Umbilical cord (tissue), 2 donors: Measurements from ENCODE around the gene CACNA1H. TPM values are rescaled to one million over a fixed set of nuclear protein-coding genes. Genes with fewer than 3 reads are reported as not detected.
"Not testable (repeated sequence)": the region's sequence is repeated elsewhere in the genome, so short reads cannot be mapped to it uniquely, and the experiment has no call there.

ENCODE experiments used
- DNase-seq: peaks from one replicate; pipeline ENCODE4 v3.0.0-alpha.2; 2015; ENCODE audit warnings: low spot score
- total RNA-seq: library from RNA; depleted of rRNA; stranded (reverse); fragments of >200 nt; gene quantifications from one replicate; pipeline ENCODE4 v1.2.3, GENCODE V29; 2014; ENCODE audit warnings: low replicate concordance; ENCODE audit not compliant: insufficient read depth

Gene CACNA1H
- total RNA-seq, 1 donor from 2014 or later: 8.7 TPM

GRCh38 chr16:1247903-1248537 lies 95.1 kb downstream of the CACNA1H start:
- not testable (repeated sequence) for DNase-seq

DNA sequence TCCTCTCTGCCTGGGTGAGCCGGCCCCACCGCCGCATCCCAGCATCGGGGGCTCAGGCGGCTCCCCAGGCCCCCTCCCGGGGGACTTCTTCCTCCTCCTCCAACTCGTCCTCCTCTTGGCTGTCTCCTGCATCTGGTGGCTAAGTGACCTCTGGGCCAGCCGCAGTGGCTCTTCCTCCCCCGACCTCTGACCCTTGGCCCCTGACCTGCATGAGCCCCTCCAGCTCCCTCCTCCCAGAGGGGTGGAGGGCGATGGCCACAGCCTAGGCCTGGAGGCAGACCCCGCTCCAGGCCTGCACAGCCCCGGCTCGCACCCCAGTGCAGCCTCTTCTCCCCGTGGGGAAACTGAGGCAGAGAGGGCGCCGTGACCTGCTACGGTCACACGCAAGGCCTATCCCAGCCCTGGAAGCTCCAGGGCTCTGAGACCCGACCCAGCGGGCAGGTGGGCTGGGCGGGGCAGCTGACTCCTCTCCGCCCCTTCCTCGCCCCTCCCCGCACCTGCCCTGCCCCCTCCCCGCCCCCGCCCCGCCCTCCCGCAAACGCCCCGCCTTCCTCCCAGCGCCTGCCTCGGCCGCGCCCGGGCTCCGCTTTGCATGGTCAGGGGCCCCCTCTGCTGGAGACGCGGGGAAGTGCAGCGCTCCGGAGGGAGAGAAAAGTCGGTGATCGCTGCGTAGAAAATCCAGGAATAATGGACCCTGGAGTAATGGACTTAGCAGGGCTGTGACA lies 96.3 kb downstream of the CACNA1H start:
- not testable (repeated sequence) for DNase-seq

DNA sequence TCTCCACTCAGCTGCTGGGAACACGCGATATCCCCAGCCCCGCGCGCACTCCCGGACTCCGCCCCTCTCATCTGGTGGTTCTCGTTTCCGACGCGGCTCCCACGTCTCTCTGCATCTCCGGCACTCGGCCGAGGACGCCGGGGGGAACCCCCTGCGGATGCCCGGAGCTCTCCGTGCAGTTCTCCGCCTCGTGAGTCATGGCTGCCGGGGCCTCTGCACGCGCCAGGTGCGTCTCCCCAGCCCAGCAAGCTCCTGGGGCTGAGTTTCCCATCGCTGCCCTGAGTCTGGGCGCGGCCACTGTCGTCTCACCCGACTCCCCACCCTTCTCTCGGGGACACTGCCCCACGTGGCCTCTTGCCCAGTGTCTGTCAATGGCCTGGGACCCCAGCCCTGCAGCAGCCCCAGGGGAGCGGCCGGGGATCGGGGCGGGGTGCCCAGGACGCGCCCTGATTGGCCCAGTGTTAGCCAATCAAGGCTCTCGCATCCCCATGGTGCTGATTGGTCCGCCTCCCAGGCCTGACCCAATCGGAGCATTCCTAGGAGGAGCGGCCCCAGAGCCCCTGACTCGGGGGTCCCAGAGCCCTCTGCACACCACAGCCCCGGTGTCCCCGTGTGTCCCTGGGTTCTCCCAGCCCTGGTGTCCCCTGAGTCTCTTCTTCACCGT lies 100.9 kb downstream of the CACNA1H start:
- not testable (repeated sequence) for DNase-seq

GRCh38 chr16:1254821-1255220 lies 101.9 kb downstream of the CACNA1H start:
- not testable (repeated sequence) for DNase-seq

- DNase-seq: not testable (repeated sequence)
Observed at GRCh38 chr16:1255276-1256122, 102.6 kb downstream of the CACNA1H start, which contains the start of gene TPSD1. Gene TPSD1 (plus strand): TSS chr16:1256069. CDS start chr16:1256281, 212 bp downstream.

GRCh38 chr16:1256296-1256873 lies 103.5 kb downstream of the CACNA1H start:
- not testable (repeated sequence) for DNase-seq

DNA sequence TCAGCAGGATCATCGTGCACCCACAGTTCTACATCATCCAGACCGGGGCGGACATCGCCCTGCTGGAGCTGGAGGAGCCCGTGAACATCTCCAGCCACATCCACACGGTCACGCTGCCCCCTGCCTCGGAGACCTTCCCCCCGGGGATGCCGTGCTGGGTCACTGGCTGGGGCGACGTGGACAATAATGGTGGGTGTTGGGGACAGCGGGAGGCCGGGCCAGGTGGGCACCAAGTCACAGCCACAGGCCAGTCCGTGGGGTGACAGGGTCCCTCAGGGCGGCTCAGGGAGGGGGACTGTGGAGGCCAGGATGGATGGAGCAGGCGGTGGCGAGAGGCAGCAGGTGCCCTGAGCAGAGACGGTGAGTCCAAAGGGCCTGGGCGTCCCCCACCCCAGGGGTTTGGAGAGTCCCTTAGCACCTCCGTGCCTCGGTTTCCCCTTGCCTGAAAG lies 104.0 kb downstream of the CACNA1H start:
- DNase-seq: no peak

- DNase-seq: no peak
Observed at GRCh38 chr16:1257561-1258224, 104.8 kb downstream of the CACNA1H start.

DNA sequence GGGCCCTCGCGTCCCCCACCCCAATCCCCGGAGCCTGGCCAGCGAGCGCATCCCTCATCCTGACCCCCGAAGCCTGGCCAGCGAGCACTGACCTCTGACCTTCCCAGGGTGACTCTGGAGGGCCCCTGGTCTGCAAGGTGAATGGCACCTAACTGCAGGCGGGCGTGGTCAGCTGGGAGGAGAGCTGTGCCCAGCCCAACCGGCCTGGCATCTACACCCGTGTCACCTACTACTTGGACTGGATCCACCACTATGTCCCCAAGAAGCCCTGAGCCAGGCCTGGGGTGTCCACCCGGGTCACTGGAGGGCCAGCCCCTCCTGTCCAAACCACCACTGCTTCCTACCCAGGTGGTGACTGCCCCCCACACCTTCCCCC lies 105.3 kb downstream of the CACNA1H start:
- DNase-seq: no peak

DNA sequence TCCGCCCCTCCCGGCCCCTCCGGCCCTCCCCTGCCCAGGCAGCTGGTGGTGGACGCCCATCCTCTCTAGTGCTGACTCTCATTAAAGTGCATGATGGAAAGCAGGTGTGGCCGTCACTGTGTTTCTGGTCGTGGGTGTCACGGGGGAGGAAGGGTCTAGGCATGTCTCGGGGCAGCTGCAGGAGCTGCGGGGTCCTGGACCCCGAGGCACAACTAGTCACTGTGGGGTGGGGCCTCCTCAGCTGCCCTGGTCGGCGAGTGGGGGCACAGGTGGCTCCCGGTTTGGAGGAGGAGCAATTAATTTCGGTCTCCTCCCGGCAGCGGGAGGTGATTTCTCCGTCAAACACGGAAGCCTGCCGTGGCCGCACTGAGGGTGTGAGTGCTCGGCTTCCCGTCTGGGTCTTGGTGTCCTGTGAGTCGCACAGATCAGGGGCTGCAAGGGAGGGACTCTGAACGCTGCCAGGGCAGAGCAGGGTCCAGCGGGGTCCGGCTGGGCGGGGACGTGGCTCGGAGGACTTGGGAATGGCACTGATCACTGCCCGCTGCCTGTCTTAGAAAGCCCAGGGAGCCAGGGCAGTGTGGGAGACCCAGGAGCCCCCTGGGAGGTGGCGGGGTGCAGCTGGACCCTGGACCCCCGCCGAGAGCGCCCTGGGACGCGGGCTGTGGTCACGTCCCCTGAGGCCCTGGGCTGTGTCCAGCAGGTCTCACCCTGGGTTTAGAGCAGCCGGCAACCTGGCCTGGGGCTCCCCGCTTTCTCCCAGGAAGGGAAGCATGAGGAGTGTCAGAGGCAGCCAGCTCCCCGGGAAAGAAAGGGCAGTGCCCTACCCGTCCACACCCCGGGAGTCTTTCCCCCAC lies 106.2 kb downstream of the CACNA1H start:
- DNase-seq: no peak

GRCh38 chr16:1259760-1260068 lies 106.8 kb downstream of the CACNA1H start:
- DNase-seq: no peak

DNA sequence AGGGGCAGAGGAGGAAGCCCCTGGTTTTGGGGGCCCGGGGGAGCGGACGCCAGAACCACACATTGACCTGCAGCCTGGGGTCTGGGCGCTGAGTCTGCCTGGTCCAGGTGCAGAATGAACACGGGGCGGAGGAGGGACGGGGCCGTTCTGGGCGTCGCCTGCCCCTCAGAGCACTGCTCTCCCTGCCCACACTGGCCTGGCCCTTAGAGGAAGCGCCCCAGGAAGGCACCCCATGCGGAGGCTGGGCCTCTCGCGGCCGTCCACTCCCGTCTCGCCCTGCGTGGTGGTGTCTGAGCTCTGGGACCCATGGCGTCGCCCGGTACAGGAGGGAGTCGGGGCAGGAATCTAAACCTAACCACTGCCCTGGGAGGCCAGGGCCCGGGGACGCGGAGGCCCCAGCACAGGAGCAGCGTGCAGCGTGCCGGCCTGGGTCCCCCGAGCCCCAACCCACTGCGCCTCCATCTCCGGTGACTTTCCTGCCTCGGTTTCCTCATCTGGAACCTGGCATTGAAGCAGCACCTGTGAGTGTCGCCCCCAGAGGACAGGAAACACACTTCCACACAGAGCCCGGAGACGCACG lies 107.3 kb downstream of the CACNA1H start:
- no peak for DNase-seq

- DNase-seq: no peak
Observed at GRCh38 chr16:1261131-1261892, 108.4 kb downstream of the CACNA1H start.

DNA sequence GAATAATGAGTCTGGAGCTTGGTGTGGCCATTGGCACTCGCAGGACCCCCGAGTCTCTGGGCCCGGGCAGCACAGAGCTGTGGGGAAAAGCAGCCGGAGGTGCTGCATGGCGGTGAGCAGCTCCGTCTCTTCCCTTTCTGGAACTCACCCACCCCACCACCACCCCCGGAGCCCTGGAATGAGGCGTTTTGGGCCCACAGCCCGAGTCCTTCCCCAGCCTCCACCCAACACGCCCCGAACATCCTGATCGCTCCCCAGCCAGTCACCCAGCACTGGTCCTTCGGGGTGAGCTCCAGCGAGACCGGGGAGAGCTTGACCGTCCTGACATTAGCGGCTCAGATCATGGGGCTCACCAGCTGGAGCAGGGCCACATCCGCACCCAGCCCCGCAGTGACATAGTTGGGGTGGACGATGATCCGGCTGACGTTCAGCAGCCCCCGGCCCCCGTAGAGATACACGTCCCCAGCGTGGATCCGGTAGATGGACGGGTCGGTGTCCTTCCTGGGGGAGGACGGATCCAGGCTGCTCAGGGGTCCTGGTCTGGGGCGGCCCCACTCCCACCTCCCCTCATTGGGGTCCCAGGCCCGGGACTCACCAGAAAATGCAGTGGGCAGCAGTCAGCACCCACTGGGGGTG lies 109.4 kb downstream of the CACNA1H start:
- no peak for DNase-seq

DNA sequence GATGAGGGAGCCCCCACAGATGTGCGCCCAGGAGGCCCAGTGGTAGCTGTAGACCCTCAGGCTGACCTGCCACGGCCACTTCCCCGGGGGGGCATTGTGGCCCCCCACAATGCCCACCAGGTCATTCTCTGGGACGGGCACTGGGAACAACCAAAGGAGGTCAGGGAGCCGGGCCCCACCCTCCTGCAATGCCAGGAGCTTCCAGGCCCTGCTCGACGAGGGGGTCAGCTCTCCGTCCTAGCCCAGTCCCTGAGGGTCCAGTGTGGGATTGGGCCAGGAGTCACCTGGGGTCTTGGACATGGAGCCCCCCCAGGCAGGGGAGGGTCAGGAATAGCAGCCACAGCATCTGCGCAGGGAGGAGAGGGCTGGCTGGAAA lies 109.9 kb downstream of the CACNA1H start:
- DNase-seq: no peak

GRCh38 chr16:1263591-1264344 lies 110.9 kb downstream of the CACNA1H start:
- DNase-seq: no peak

GRCh38 chr16:1264345-1265089 lies 111.6 kb downstream of the CACNA1H start:
- DNase-seq: no peak
